SJCRH30 (cell line): ENCODE data around the gene NPNT. TPM values are rescaled to one million over a fixed set of nuclear protein-coding genes. Genes with fewer than 3 reads are reported as not detected.
A peak's percentile ranks its signal among the peaks of the same experiment; 100 is the strongest.

Experiments
- DNase-seq, 2 experiments: peaks; one replicate each; pipeline ENCODE4 v3.0.0-alpha.2; 2015 to 2020
- H3K27ac ChIP-seq: fragments of 250-450 bp; sonication (Bioruptor Pico); 2 replicates; pipeline ENCODE4 v1.5.1; 2020; ENCODE audit warnings: mild to moderate bottlenecking, moderate library complexity
- H3K27me3 ChIP-seq: fragments of 250-450 bp; sonication (Bioruptor Pico); 2 replicates; pipeline ENCODE4 v1.5.1; 2020; ENCODE audit warnings: mild to moderate bottlenecking, moderate library complexity
- H3K36me3 ChIP-seq: fragments of 250-450 bp; sonication (Bioruptor Pico); 2 replicates; pipeline ENCODE4 v1.5.1; 2020; ENCODE audit warnings: mild to moderate bottlenecking, moderate library complexity
- H3K4me1 ChIP-seq: fragments of 250-450 bp; sonication (Bioruptor Pico); 2 replicates; pipeline ENCODE4 v1.5.1; 2020; ENCODE audit warnings: mild to moderate bottlenecking, moderate library complexity
- H3K4me3 ChIP-seq: fragments of 250-450 bp; sonication (Bioruptor Pico); 2 replicates; pipeline ENCODE4 v1.5.1; 2020; ENCODE audit warnings: mild to moderate bottlenecking, moderate library complexity
- H3K9me3 ChIP-seq: fragments of 250-450 bp; sonication (Bioruptor Pico); replicated peaks from 2 replicates; pipeline ENCODE4 v1.5.1; 2020; ENCODE audit warnings: mild to moderate bottlenecking, moderate library complexity
- total RNA-seq: library from RNA; depleted of rRNA; stranded (reverse); fragments of >200 nt; shearing (Covaris generic); gene quantifications from 2 replicates; pipeline ENCODE4 v1.2.3, GENCODE V29; 2014

Gene NPNT
- total RNA-seq, 1 experiment from 2014 or later = 71.8 TPM

GRCh38 chr4:105896984-105897775, 1.9 kb downstream of the NPNT start:
- Histone ChIP-seq H3K27ac (peak overlapping the region; percentile 81), H3K4me3 (peak overlapping the region; percentile 75), H3K4me1 (peaks cover 9% of the 10 kb centered on the region; the same call in 1 of the 2 replicates), H3K27me3 (no peaks in the 10 kb centered on the region), H3K9me3 (no peaks in the 10 kb centered on the region), H3K36me3 (peaks cover 5% of the 10 kb centered on the region; the same call in 1 of the 2 replicates)
- DNase-seq = peak in 1 of 2 experiments; percentile 26

DNA sequence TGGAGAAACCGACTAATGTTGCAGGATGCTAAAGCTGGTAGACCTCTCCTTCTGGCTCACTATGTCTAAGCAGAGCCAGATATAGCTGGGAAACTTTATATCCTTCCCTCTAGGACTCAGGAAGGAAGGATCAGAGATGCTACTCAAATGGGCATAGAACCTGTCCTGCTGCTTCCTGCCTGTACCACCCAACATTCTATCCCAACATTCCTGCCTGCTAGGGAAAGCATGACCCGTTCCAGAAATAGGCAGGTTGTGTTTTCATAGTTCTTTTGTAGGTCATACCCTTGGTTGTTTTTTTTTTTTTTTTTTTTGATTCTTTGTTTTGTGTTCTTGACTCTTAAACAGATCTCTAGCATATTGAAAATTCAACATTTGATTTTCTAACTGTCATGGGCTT, 5.3 kb downstream of the NPNT start:
- H3K9me3 ChIP-seq = no peaks in the 10 kb centered on the region
- no peak for DNase-seq
- H3K4me1 ChIP-seq = peaks cover 9% of the 10 kb centered on the region; the same call in 1 of the 2 replicates
- no peaks in the 10 kb centered on the region for H3K27me3 ChIP-seq
- no peak overlapping the region for H3K27ac ChIP-seq
- H3K4me3 ChIP-seq = no peak overlapping the region
- peaks cover 9% of the 10 kb centered on the region for H3K36me3 ChIP-seq

GRCh38 chr4:105902550-105903262, 7.4 kb downstream of the NPNT start:
- H3K27ac ChIP-seq = no peak overlapping the region
- no peaks in the 10 kb centered on the region for H3K4me1 ChIP-seq
- H3K27me3 ChIP-seq = no peaks in the 10 kb centered on the region
- H3K36me3 ChIP-seq = peaks cover 9% of the 10 kb centered on the region
- no peaks in the 10 kb centered on the region for H3K9me3 ChIP-seq
- no peak for DNase-seq
- no peak overlapping the region for H3K4me3 ChIP-seq

DNA sequence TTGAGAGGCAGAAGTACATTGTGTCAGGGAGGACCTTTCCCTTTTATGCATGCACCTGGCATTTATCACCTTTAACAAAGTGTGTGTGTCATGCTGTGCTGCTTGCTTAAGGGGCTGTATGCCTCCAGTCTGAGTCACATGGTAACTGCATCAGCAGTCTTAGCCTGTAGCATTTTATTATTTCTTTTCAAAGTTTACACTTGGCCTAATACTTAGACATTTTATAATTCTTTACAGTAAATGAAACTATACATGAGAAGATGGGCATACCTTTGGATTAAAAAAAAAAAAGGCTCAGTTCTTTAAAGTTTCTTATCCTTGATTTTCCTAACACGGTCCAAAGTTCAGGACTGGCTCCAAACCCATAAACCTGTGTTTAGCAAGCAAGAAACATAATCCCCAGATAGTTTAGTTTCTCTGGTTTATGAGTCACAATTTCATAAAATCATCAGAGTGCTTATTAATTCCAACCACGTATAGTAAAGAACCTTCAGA, 14.6 kb downstream of the NPNT start:
- Histone ChIP-seq H3K36me3 (peaks cover 5% of the 10 kb centered on the region; the same call in 1 of the 2 replicates), H3K4me3 (no peak overlapping the region), H3K27me3 (no peaks in the 10 kb centered on the region), H3K27ac (no peak overlapping the region), H3K4me1 (no peaks in the 10 kb centered on the region), H3K9me3 (no peaks in the 10 kb centered on the region)
- no peak for DNase-seq

DNA sequence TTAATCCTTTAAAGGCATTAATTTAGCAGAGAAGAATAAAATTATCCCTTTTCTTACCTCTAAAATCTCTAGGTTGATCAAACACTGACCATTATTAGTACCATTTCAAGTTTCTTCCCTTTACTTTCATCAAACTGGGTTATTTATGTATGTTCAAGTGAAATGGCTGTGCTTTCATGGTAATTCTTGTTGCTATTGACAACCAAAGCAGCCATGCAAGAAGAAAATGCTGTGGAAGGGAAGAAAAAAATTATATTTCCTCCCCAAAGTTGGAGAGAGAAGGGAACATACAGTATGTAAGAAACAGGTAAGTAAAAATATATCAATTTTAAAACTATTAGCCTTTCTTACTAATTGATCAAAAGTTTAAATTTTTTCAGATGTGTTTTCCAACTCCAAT, 16.2 kb downstream of the NPNT start:
- Histone ChIP-seq H3K9me3 (no peaks in the 10 kb centered on the region), H3K4me1 (no peaks in the 10 kb centered on the region), H3K36me3 (no peaks in the 10 kb centered on the region), H3K4me3 (no peak overlapping the region), H3K27me3 (no peaks in the 10 kb centered on the region), H3K27ac (no peak overlapping the region)
- DNase-seq = no peak

GRCh38 chr4:105912633-105913032, 17.4 kb downstream of the NPNT start:
- H3K4me3 ChIP-seq = no peak overlapping the region
- no peak for DNase-seq
- H3K9me3 ChIP-seq = no peaks in the 10 kb centered on the region
- no peaks in the 10 kb centered on the region for H3K27me3 ChIP-seq
- no peaks in the 10 kb centered on the region for H3K4me1 ChIP-seq
- H3K27ac ChIP-seq = no peak overlapping the region
- H3K36me3 ChIP-seq = no peaks in the 10 kb centered on the region

DNA sequence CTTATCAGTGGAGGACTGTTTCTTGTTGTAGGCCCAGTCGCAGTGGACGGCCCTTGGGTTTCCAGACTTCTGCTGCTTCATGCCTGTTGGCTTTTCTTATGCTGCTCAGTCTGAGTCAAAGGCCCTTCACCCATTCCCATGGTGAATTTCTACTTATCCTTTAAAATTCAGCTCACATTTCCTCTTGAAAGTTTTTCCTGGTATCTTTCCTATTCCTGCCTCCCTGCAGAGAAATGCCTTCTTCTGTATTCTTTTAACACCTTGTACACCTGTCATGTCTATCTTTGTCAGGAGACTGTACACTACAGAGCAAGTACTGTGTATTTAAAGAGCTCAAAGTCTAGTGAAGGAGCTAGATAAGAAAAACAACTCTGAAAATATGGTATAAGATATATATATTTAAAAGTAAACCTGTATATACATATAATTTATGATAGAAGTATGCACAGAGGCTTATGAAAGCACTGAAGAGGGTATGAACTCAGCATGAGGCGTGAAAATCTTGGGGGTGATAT, 22.0 kb downstream of the NPNT start:
- Histone ChIP-seq H3K36me3 (no peaks in the 10 kb centered on the region), H3K27me3 (no peaks in the 10 kb centered on the region), H3K9me3 (no peaks in the 10 kb centered on the region), H3K4me3 (no peak overlapping the region), H3K4me1 (no peaks in the 10 kb centered on the region), H3K27ac (no peak overlapping the region)
- no peak for DNase-seq

DNA sequence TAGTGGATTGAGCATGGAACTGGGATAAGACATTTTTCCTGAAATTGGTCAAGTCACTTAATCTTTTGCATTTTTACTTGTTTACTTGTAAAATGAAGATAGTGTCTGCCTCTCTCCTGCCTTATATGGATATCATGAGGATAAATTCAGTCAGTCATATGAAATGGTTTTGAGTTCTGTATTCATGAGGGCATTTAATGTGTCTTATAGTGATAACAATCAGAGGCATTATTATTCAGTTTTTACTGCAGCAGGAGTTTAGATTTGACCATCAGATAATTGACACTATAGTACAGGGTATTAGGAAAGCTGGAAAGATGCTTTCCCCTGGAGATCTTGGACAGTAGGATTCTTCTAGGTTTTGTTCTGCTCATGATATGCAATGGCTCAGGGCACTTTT, 26.0 kb downstream of the NPNT start:
- H3K4me3 ChIP-seq = no peak overlapping the region
- DNase-seq = no peak
- H3K27me3 ChIP-seq = no peaks in the 10 kb centered on the region
- no peaks in the 10 kb centered on the region; the same call in 1 of the 2 replicates for H3K36me3 ChIP-seq
- no peaks in the 10 kb centered on the region for H3K9me3 ChIP-seq
- H3K27ac ChIP-seq = no peak overlapping the region
- H3K4me1 ChIP-seq = no peaks in the 10 kb centered on the region

- DNase-seq = no peak
- Histone ChIP-seq H3K9me3 (no peaks in the 10 kb centered on the region), H3K36me3 (peaks cover 2% of the 10 kb centered on the region; the same call in 1 of the 2 replicates), H3K27me3 (no peaks in the 10 kb centered on the region), H3K4me3 (no peak overlapping the region), H3K4me1 (no peaks in the 10 kb centered on the region), H3K27ac (no peak overlapping the region)
These were observed 28.4 kb downstream of the NPNT start for GRCh38 chr4:105923497-105924238.

DNA sequence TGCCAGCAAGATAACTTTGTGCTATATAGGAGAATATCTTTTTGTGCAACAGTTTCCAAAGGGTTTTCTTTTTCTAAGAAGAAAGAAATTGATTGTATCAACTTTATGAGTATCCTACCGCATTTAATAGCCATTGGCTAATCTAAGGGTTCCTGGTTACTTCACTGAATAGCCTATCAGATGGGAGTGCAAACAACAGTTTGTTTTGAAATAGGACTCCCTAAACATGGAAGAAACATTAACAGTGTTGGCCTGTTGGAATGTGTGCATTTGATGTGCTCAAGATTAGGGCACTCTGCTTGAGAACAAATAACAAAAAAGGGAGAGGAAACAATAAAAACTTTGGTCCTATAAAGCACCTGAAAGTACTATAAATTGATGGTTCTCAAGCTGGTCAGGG, 29.1 kb downstream of the NPNT start:
- no peaks in the 10 kb centered on the region for H3K27me3 ChIP-seq
- H3K4me1 ChIP-seq = no peaks in the 10 kb centered on the region
- DNase-seq = no peak

GRCh38 chr4:105930698-105931097, 35.4 kb downstream of the NPNT start:
- Histone ChIP-seq H3K27ac (no peak overlapping the region), H3K9me3 (no peaks in the 10 kb centered on the region), H3K27me3 (no peaks in the 10 kb centered on the region), H3K4me1 (peaks cover 16% of the 10 kb centered on the region), H3K4me3 (no peak overlapping the region), H3K36me3 (peaks cover 5% of the 10 kb centered on the region; the same call in 1 of the 2 replicates)
- no peak for DNase-seq

More for the DNA sequence above, 29.1 kb downstream of the NPNT start:
- Histone ChIP-seq H3K4me3 (no peak overlapping the region), H3K36me3 (peaks cover 2% of the 10 kb centered on the region; the same call in 1 of the 2 replicates), H3K9me3 (no peaks in the 10 kb centered on the region), H3K27ac (no peak overlapping the region)

GRCh38 chr4:105933083-105933482, 37.8 kb downstream of the NPNT start:
- Histone ChIP-seq H3K4me3 (no peak overlapping the region), H3K36me3 (0 out of 2 replicates have a peak, but pooled peaks cover 5% of the 10 kb centered on the region), H3K9me3 (no peaks in the 10 kb centered on the region), H3K27ac (no peak overlapping the region), H3K27me3 (no peaks in the 10 kb centered on the region), H3K4me1 (peaks cover 16% of the 10 kb centered on the region)
- DNase-seq = no peak

DNA sequence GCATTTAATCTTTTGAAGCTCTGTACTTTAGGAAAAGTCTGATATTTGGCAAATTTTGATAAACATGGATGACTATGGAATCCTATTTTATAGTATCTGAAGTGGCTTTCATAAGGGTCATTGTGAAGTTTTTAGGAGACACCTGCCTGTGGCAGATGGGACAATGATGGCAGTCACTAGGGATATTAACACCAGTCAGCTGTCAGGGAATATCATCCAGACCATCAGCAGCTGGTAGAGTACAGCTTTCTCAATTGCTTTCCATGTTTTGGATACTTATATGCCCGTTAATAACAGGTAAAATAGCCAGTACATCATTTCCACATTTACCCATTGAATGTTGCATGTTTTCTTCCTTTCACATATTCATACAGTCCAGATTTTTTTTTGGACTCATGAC, 39.1 kb downstream of the NPNT start:
- DNase-seq = peak in 1 of 2 experiments; percentile 66

GRCh38 chr4:105936901-105937300, 41.6 kb downstream of the NPNT start:
- Histone ChIP-seq H3K27me3 (no peaks in the 10 kb centered on the region), H3K4me3 (no peak overlapping the region), H3K9me3 (no peaks in the 10 kb centered on the region), H3K27ac (no peak overlapping the region), H3K36me3 (0 out of 2 replicates have a peak, but pooled peaks cover 2% of the 10 kb centered on the region), H3K4me1 (peaks cover 16% of the 10 kb centered on the region)
- no peak for DNase-seq

More for the DNA sequence above, 39.1 kb downstream of the NPNT start:
- Histone ChIP-seq H3K9me3 (no peaks in the 10 kb centered on the region), H3K36me3 (0 out of 2 replicates have a peak, but pooled peaks cover 3% of the 10 kb centered on the region), H3K27ac (peak overlapping the region; percentile 18; the same call in 1 of the 2 replicates), H3K4me1 (peaks cover 16% of the 10 kb centered on the region), H3K4me3 (no peak overlapping the region), H3K27me3 (no peaks in the 10 kb centered on the region)
